Stimulated activated CD4-positive, alpha-beta T cell treated with anti-CD3 and anti-CD28 coated beads, Interleukin-1b, Interleukin-23, amount 100 ng/mL, for 48 hours (primary cell): ENCODE results near the gene TTC23L.
"Not testable (repeated sequence)": the region's sequence is repeated elsewhere in the genome, so short reads cannot be mapped to it uniquely, and the experiment has no call there.

Source experiments
- DNase-seq: peaks from one replicate; pipeline ENCODE4 v3.0.0-alpha.2; 2020

TTC23L gene, protein sequence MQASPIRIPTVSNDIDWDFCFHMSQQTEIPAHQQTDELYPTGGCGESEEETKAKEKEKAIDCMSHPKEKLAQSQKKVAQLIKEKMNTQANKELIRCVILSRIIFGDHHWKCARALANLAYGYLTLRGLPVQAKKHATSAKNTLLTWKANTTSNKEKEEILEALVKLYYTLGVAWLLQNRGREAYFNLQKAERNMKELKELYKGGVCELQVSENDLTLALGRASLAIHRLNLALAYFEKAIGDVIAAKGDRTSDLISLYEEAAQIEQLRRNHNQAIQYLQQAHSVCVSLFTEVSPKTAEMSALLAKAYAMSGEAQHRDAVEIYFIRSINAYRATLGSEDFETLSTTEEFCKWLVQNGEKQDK

GRCh38 chr5:34838785-34839714, at the start of gene TTC23L:
Gene TTC23L (plus strand): TSS chr5:34839164. CDS start chr5:34840672, 1,508 bp downstream.
- peak; percentile 89 for DNase-seq

DNA sequence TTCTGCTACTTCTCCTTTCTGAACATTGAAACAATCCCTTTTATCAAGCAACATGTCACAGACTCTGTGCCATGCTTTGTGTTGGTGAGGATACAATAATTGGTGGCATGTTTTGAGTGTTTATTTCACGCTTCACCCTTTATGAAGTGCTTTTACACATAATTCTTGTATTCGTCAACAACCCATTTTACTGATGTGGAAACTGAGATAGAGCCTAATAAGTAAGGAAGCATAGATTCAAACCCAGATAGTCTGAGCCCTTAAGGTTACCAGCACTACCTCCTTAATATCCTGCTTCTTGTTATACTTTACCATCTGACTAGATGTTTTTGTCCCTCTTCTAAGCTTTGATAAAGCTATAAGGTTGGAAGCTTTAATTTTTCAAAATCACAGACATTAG, 49.3 kb upstream of the TTC23L start:
- no peak for DNase-seq

- DNase-seq: no peak
Observed at GRCh38 chr5:34790069-34790468, 48.9 kb upstream of the TTC23L start.

GRCh38 chr5:34791761-34792244, 47.2 kb upstream of the TTC23L start:
- no peak for DNase-seq

GRCh38 chr5:34802834-34803563, 36.0 kb upstream of the TTC23L start:
- DNase-seq: no peak

DNA sequence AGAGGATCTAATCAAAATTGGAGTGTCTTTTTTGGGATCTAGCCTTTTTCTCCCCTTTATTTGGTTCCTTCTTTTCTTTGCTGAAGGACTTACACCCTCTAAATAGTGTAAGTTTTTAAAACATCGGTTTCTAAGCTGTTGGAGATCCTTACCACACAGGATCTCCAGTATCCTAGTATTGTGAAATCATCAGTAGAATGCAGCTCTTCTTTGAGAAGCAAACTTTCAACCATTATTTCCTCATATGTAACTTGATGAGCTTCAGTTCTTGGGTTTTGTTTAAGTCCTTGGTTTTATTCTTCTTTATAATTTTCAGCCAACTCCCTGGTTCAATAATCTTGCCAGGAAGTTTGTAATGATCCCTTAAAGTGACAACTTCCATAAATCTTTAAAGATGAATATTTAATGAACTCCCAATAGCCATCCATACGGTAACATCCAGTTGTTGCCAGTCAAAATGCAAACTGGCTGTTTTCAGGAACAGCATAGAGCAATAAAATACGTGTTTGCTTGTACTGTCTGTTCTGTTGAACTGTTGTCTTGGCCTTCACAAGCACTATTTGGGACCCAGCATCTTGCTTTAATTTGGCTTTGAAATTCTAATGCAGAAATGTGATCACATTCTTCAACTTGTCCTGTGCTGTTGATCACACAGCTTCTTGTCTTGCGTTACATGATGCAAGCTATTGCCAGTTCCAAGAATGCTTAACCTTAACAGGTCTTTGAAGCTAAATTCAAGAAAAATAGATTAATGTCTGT, 34.8 kb upstream of the TTC23L start:
- DNase-seq: no peak

- no peak for DNase-seq
Observed at GRCh38 chr5:34804913-34805312, 34.1 kb upstream of the TTC23L start.

DNA sequence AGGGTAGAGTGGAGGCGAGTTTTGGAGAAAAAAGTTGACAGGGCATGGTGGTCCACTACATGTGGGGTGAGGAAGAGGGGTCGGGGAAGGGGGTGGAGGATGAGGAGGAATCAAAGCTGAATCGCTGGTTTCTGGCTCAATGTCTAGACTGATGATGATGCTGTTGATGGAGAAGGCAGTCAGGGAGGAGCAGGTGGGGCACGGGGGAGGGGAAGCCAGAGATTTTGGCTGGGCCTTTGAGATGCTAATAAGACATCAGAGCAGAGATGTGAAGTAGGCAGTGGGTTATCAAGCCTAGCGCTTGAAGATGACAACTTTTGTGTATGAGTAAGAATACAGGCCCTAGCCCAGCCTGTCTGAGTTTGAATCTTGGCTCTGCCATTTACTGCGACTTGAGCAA, 32.4 kb upstream of the TTC23L start:
- no peak for DNase-seq

- no peak for DNase-seq
Observed at GRCh38 chr5:34811706-34812105, 27.3 kb upstream of the TTC23L start.

DNA sequence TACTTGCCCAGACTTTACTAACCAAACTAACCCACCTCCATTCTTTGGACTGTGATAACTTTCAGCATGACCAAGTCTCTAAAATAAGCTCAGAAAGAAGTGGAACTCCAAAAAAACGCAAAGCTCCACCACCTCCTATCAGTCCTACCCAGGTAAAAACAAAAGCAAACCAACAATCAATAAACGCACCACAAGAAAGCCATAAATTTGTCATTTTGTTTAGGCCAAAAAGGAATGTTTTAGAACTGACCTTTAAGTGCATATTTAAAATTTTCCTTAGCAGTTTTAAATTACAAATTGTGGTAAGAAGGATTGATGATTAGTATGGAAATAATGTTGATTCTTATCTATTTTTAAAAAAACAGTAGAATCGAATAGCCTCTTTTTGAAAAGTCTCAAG, 25.5 kb upstream of the TTC23L start:
- no peak for DNase-seq

DNA sequence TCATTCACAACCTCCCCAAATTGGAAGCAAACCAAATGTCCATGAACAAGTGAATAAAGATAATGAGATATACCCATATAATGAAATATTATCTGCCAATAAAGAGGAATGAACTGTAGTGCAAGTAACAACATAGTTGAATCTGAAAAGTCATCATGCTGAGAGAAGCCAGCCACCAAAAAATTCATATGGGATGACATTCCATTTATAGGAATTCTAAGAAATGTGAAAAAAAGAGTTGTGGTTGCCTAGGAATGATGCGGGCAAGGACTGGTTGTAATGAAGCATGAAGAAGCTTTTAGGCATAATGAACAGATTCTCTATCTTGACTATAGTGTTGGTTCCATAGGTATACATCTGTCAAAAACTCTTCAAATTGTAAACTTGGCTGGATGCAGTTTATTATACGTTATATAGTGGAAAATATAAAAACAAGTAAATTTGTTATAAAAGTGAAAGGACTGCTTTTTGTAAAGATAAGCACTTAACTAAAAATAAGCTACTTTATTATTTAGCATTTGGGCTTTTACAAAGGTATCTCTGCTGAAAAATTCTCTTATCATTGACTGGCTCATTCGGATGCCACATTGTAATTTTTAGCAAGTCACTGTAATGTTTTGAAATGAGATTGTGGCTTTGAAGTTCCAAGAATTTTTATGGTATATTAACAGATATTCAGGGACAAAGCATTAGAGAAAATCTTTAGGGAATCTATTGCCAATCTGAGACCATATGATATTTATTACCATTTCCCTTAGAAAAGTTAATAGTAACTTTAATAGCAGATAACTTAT, 21.2 kb upstream of the TTC23L start:
- DNase-seq: no peak

GRCh38 chr5:34818717-34819116, 20.2 kb upstream of the TTC23L start:
- no peak for DNase-seq

- no peak for DNase-seq
Observed at GRCh38 chr5:34820593-34820992, 18.4 kb upstream of the TTC23L start.

DNA sequence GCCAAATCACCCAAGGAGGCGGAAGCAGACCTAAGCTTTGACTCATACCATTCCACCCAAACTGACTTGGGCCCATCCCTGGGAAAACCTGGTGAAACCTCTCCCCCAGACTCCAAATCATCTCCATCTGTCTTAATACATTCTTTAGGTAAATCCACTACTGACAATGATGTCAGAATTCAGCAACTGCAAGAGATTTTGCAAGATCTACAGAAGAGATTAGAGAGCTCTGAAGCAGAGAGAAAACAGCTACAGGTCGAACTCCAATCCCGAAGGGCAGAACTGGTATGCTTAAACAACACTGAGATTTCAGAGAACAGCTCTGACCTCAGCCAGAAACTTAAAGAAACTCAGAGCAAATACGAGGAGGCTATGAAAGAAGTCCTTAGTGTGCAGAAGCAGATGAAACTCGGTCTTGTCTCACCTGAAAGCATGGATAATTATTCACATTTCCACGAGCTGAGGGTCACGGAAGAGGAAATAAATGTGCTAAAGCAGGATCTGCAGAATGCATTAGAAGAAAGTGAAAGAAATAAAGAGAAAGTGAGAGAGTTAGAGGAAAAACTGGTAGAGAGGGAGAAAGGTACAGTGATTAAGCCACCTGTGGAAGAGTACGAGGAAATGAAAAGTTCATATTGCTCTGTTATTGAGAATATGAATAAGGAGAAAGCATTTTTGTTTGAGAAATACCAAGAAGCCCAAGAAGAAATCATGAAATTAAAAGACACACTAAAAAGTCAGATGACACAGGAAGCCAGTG, 15.8 kb upstream of the TTC23L start:
- no peak for DNase-seq

- no peak for DNase-seq
Observed at GRCh38 chr5:34826347-34826746, 12.6 kb upstream of the TTC23L start.

DNA sequence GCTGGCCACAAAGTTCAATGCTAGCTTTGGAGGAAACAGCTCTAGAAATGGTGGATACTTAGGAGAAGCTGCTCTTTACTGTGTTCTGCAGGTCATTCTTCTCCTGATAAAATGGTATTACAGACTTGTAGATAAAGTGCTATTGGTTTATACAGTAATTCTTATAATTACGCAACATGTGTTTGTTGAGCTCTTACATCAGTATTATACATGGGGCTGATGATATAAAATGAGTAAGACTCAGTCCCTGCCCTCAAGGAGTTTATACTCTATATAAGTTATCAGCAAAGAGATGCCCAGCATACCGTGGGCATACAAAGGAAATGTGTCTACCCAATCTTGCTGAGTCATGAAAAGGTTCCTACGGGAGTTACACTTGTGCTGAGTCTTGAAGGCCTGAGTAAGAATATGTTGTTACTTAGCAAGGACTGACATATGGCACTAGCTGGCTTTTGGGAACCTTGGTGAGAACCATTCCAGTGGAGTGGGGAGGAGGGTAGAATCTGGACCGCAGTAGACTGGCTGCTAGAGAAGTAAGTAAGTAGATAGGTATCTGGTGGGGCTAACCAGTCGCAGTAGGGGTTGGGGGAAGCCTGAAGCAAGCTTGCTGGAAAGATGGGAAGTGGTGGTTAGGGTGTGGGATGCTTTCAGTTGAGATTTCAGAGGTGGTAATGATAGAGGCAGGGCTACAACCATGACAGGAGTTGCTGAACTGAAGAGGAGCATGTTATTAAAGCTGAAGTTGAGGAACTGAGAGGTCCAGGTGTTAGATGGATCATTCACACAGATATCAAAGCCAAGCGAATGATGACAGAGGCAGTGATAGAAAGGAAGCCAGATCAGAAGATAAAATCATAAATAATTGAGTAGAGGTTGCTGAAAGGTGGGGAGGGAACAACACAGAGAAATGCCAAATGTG, 11.1 kb upstream of the TTC23L start:
- DNase-seq: no peak

DNA sequence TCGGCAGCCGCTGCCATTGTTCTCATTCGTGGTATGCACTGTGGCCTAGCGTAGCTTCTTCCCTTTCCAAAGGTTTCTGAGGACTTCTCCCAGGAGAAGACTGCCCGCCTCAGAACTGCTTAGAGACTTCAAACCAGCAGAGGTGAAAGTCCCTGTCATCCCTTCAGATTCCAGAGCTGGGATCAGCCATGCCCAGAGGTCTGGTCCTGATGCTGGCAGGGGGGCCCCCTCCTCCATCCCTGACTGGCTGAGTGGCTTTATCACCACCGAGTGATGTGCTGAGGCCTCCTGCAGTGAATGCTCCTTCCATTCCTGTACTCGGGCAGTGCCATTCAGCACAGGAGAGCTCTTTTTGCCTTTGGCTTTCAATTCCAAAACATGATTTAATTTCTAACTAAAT, 8.1 kb upstream of the TTC23L start:
- DNase-seq: not testable (repeated sequence)

- no peak for DNase-seq
Observed at GRCh38 chr5:34831303-34831702, 7.7 kb upstream of the TTC23L start.

GRCh38 chr5:34832568-34832967, 6.4 kb upstream of the TTC23L start:
- DNase-seq: no peak

- DNase-seq: no peak
Observed at GRCh38 chr5:34833090-34833489, 5.9 kb upstream of the TTC23L start.
